ENCODE data around the gene CHD9. TPM values are rescaled to one million over a fixed set of nuclear protein-coding genes. Genes with fewer than 3 reads are reported as not detected.
A peak's percentile ranks its signal among the peaks of the same experiment; 100 is the strongest.

CHD9 gene
- total and polyA plus RNA-seq, 9 of the 15 experiments (the other 6 are each of a cell fraction or from before 2014, with no cell fraction given) = 29.0 to 69.3 (median 40.6) TPM

- peak; percentile 98 for TF ChIP-seq EGR1 (conservative IDR thresholded peaks at IDR 0.05)
- TF ChIP-seq SPI1 (IDR thresholded peaks at IDR 0.05; ENCODE audit: borderline replicate concordance, low read depth, low read length) = peak; percentile 83
- no peak for TF ChIP-seq TCFL5 (CRISPR knock-in tag; conservative IDR thresholded peaks at IDR 0.05)
- peak; percentile 15 for TF ChIP-seq TAF1 (IDR thresholded peaks at IDR 0.05; ENCODE audit: control insufficient read depth, extremely low read depth, insufficient read depth, low read length, severe bottlenecking)
- TF ChIP-seq JUN (IDR thresholded peaks at IDR 0.05; ENCODE audit: borderline replicate concordance, low read depth, low read length) = peak; percentile 47; the same call in 1 of the 2 replicates
- no peak for TF ChIP-seq JUN (CRISPR knock-in tag; IDR thresholded peaks at IDR 0.05; ENCODE audit: borderline replicate concordance)
- TF ChIP-seq ATF4 (CRISPR knock-in tag; IDR thresholded peaks at IDR 0.05) = no peak
- TF ChIP-seq NEUROD1 (IDR thresholded peaks at IDR 0.05; ENCODE audit: borderline replicate concordance, low read depth, low read length, partially characterized antibody) = peak; percentile 19
- 0 out of 2 replicates have a peak, but pooled peaks have one; percentile 12 for TF ChIP-seq HSF4 (CRISPR knock-in tag; IDR thresholded peaks at IDR 0.05; ENCODE audit: borderline replicate concordance)
- TF ChIP-seq, protein P1, sequence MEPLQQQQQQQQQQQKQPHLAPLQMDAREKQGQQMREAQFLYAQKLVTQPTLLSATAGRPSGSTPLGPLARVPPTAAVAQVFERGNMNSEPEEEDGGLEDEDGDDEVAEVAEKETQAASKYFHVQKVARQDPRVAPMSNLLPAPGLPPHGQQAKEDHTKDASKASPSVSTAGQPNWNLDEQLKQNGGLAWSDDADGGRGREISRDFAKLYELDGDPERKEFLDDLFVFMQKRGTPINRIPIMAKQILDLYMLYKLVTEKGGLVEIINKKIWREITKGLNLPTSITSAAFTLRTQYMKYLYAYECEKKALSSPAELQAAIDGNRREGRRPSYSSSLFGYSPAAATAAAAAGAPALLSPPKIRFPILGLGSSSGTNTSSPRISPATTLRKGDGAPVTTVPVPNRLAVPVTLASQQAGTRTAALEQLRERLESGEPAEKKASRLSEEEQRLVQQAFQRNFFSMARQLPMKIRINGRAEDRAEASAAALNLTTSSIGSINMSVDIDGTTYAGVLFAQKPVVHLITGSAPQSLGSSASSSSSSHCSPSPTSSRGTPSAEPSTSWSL (CRISPR knock-in tag; IDR thresholded peaks at IDR 0.05; ENCODE audit: borderline replicate concordance) = no peak
- 0 out of 2 replicates have a peak, but pooled peaks have one; percentile 9 for TF ChIP-seq RNF2 (IDR thresholded peaks at IDR 0.05)
- peak; percentile 69; the same call in 1 of the 2 replicates for TF ChIP-seq TEAD4 (IDR thresholded peaks at IDR 0.05; ENCODE audit: low read length)
- no peak for TF ChIP-seq TEAD4 (CRISPR knock-in tag; IDR thresholded peaks at IDR 0.05; ENCODE audit: borderline replicate concordance)
- peak; percentile 25 for TF ChIP-seq BRD9 (IDR thresholded peaks at IDR 0.05; ENCODE audit: low read depth, partially characterized antibody)
- TF ChIP-seq JUND (IDR thresholded peaks at IDR 0.05; ENCODE audit: borderline replicate concordance, low read depth, low read length) = peak; percentile 62
- TF ChIP-seq JUND (tag; IDR thresholded peaks at IDR 0.05; ENCODE audit: borderline replicate concordance, low read depth, low read length) = no peak; the same call in 2 of the 3 replicates
- TF ChIP-seq NONO (IDR thresholded peaks at IDR 0.05; ENCODE audit: low read depth in 2 of 2, low read length in 1 of 2) = no peak
- TF ChIP-seq ZNF347 (CRISPR knock-in tag; IDR thresholded peaks at IDR 0.05; ENCODE audit: low read depth) = no peak
- TF ChIP-seq USF2 (CRISPR knock-in tag; IDR thresholded peaks at IDR 0.05) = no peak
Observed at GRCh38 chr16:53098526-53099317, 43.9 kb downstream of the CHD9 start (continued).
